GM18861 (cell line): ENCODE data around the gene TGFBR2.
A peak's percentile ranks its signal among the peaks of the same experiment; 100 is the strongest.

Experiments
- ATAC-seq: cut with Tn5 transposase; IDR thresholded peaks from one replicate; pipeline ENCODE4 v1.9.1; 2021; ENCODE audit not compliant: unreplicated experiment

TGFBR2 gene

GRCh38 chr3:30633718-30634117 lies 27.3 kb downstream of the TGFBR2 start:
- no peak for ATAC-seq

- ATAC-seq, result no peak
Measured at GRCh38 chr3:30634761-30635735, 28.6 kb downstream of the TGFBR2 start.

- no peak for ATAC-seq
Measured at GRCh38 chr3:30637310-30638219, 31.2 kb downstream of the TGFBR2 start.

- ATAC-seq, result no peak
Measured at GRCh38 chr3:30638685-30639412, 32.4 kb downstream of the TGFBR2 start.

- peak; percentile 80 for ATAC-seq
Measured at GRCh38 chr3:30639937-30640336, 33.5 kb downstream of the TGFBR2 start.

GRCh38 chr3:30640851-30641250 lies 34.5 kb downstream of the TGFBR2 start:
- ATAC-seq, result no peak

GRCh38 chr3:30641416-30642251 lies 35.2 kb downstream of the TGFBR2 start:
- ATAC-seq, result no peak

- peak; percentile 27 for ATAC-seq
Measured at GRCh38 chr3:30642849-30643361, 36.5 kb downstream of the TGFBR2 start.

- peak; percentile 23 for ATAC-seq
Measured at GRCh38 chr3:30643763-30644462, 37.5 kb downstream of the TGFBR2 start.

GRCh38 chr3:30644615-30645014 lies 38.2 kb downstream of the TGFBR2 start:
- peak; percentile 54 for ATAC-seq

GRCh38 chr3:30645077-30645476 lies 38.7 kb downstream of the TGFBR2 start:
- ATAC-seq, result no peak

- no peak for ATAC-seq
Measured at GRCh38 chr3:30646181-30646876, 39.9 kb downstream of the TGFBR2 start.

- ATAC-seq, result no peak
Measured at GRCh38 chr3:30646961-30647752, 40.8 kb downstream of the TGFBR2 start.

- no peak for ATAC-seq
Measured at GRCh38 chr3:30648670-30649357, 42.4 kb downstream of the TGFBR2 start.

- peak; percentile 56 for ATAC-seq
Measured at GRCh38 chr3:30649572-30650318, 43.3 kb downstream of the TGFBR2 start.

- ATAC-seq, result no peak
Measured at GRCh38 chr3:30650348-30650995, 44.1 kb downstream of the TGFBR2 start.
